HG03159 (cell line): ENCODE measurements around the gene SURF4.
"Not testable (repeated sequence)": the region's sequence is repeated elsewhere in the genome, so short reads cannot be mapped to it uniquely, and the experiment has no call there.

Source experiments
- ATAC-seq: cut with Tn5 transposase; IDR thresholded peaks from one replicate; pipeline ENCODE4 v1.9.1; 2021; ENCODE audit warnings: mild to moderate bottlenecking, moderate library complexity; ENCODE audit not compliant: unreplicated experiment

The SURF4 gene

GRCh38 chr9:133397895-133398294 lies 22.0 kb upstream of the SURF4 start:
- no peak for ATAC-seq

- ATAC-seq, result no peak
Measured at GRCh38 chr9:133397370-133397769, 21.5 kb upstream of the SURF4 start.

GRCh38 chr9:133396952-133397351 lies 21.1 kb upstream of the SURF4 start:
- no peak for ATAC-seq

GRCh38 chr9:133394687-133395271 lies 18.9 kb upstream of the SURF4 start:
- no peak for ATAC-seq

GRCh38 chr9:133393399-133393798 lies 17.5 kb upstream of the SURF4 start:
- ATAC-seq, result no peak

- ATAC-seq, result not testable (repeated sequence)
Measured at GRCh38 chr9:133392308-133392707, 16.4 kb upstream of the SURF4 start.

- not testable (repeated sequence) for ATAC-seq
Measured at GRCh38 chr9:133391449-133391848, 15.6 kb upstream of the SURF4 start.

GRCh38 chr9:133390713-133391112 lies 14.9 kb upstream of the SURF4 start:
- ATAC-seq, result no peak

- no peak for ATAC-seq
Measured at GRCh38 chr9:133389562-133389961, 13.7 kb upstream of the SURF4 start.

GRCh38 chr9:133389025-133389557 lies 13.2 kb upstream of the SURF4 start:
- no peak for ATAC-seq

- no peak for ATAC-seq
Measured at GRCh38 chr9:133387680-133388079, 11.8 kb upstream of the SURF4 start.

- ATAC-seq, result no peak
Measured at GRCh38 chr9:133386338-133386737, 10.5 kb upstream of the SURF4 start.

GRCh38 chr9:133385452-133385851 lies 9.6 kb upstream of the SURF4 start:
- ATAC-seq, result no peak

- no peak for ATAC-seq
Measured at GRCh38 chr9:133384736-133385321, 9.0 kb upstream of the SURF4 start.

GRCh38 chr9:133383438-133383837 lies 7.6 kb upstream of the SURF4 start:
- no peak for ATAC-seq

- ATAC-seq, result no peak
Measured at GRCh38 chr9:133382507-133383141, 6.8 kb upstream of the SURF4 start.

- ATAC-seq, result no peak
Measured at GRCh38 chr9:133380734-133381133, 4.9 kb upstream of the SURF4 start.

- no peak for ATAC-seq
Measured at GRCh38 chr9:133379153-133380086, 3.6 kb upstream of the SURF4 start.

- no peak for ATAC-seq
Measured at GRCh38 chr9:133378408-133378962, 2.6 kb upstream of the SURF4 start.

- no peak for ATAC-seq
Measured at GRCh38 chr9:133377721-133378216, 1.9 kb upstream of the SURF4 start.

GRCh38 chr9:133377280-133377679 lies 1.4 kb upstream of the SURF4 start:
- ATAC-seq, result not testable (repeated sequence)
